PFSK-1 (cell line): ENCODE data around the gene LDB2.

Source experiments
- FOXP2 ChIP-seq: optimal IDR thresholded peaks from 2 replicates; pipeline ENCODE3; 2011; ENCODE audit warnings: borderline replicate concordance, control low read depth, inconsistent platforms; ENCODE audit not compliant: insufficient read depth; ENCODE audit errors: extremely low read length, extremely low read depth
- POLR2AphosphoS5 ChIP-seq: IDR thresholded peaks from 2 replicates; pipeline ENCODE4 v1.6.1; 2012; ENCODE audit warnings: low read depth, mild to moderate bottlenecking, control low read depth, low read length, moderate library complexity
- REST ChIP-seq, 2 experiments: IDR thresholded peaks; 2 replicates each; pipeline versions ENCODE4 v1.6.1 to v1.8.0; 2011 to 2012; ENCODE audit warnings: low read depth in 2 of 2, low read length in 2 of 2, control low read depth in 1 of 2, inconsistent platforms in 1 of 2, mild to moderate bottlenecking in 1 of 2, moderate library complexity in 1 of 2; ENCODE audit not compliant: insufficient read depth in 1 of 2
- SIN3A ChIP-seq: IDR thresholded peaks from 2 replicates; pipeline ENCODE4 v1.6.1; 2012; ENCODE audit warnings: mild to moderate bottlenecking, low read length, moderate library complexity, borderline replicate concordance; ENCODE audit not compliant: insufficient read depth
- TAF1 ChIP-seq: IDR thresholded peaks from 2 replicates; pipeline ENCODE4 v1.6.1; 2012; ENCODE audit warnings: low read length, control low read depth, borderline replicate concordance; ENCODE audit not compliant: insufficient read depth

GRCh38 chr4:16627999-16628398 lies 270.4 kb downstream of the LDB2 start:
- no peak for TF ChIP-seq POLR2AphosphoS5
- TF ChIP-seq TAF1 = no peak
- no peak for TF ChIP-seq SIN3A
- no peak for TF ChIP-seq REST (IDR thresholded peaks at IDR 0.05; ENCODE audit: insufficient read depth in 1 of 2, low read depth in 2 of 2, low read length in 2 of 2)
- no peak for TF ChIP-seq FOXP2
